ENCODE results near the gene RNF225. TPM values are rescaled to one million over a fixed set of nuclear protein-coding genes. Genes with fewer than 3 reads are reported as not detected.
"Not testable (repeated sequence)": the region's sequence is repeated elsewhere in the genome, so short reads cannot be mapped to it uniquely, and the experiment has no call there.

The RNF225 gene
- total RNA-seq, 4 donors from 2014 or later = 0.33 TPM; not detected in 3

DNA sequence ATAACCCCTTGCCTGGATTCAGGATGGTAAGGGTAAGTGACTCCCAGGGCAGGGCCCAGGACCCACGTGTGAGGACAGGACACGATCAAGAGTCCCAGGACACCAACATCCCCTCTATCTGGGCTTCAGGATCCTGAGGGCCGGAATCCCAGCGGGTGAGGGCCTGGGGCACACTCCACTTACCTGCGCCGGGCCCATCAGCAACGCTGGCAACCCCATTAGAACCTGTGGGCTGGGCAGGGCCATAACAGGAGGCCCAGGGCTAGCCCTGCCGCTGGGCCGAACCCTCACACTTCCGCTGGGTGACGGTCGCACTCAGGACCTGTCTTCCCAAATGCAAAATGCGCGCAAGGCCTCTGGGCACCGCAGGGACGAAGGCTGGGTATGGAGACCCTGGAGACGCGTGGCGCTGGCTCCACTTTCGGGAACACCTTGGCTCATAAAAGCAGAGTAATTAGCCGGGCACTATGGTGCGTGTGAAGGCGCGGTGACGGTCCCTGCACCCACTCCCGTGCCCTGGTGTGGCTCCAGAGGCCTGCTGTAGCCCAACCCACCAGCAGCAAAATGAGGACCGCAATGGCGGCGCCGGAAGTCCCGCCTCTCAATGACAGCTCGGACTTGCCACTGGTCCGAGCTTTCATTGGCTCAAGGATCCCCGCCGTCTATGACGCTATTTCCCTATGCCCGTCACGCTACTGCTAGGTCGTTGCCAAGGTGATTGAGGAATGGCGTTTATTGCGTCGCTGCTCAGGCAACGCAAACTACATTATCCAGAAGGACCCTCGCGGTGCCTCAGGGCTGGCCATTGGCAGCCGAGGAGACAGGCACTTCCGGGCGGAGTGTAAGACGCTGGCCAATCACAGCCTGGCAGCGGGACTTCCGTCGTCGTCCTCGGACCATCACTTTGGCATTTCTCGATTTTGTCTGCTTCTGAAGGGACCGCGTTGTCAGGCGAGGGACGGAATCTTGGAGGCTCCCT is 44.4 kb downstream of the RNF225 start, which contains the start of gene ZNF132:
TSS of gene ZNF132 (minus strand) at position 578 of the 979 bp plus-strand sequence. CDS start at position 246, 332 bp downstream.
- DNase-seq = peak; percentile 98 to 99
- Histone ChIP-seq H3K9me3 (peaks cover 6% of the 10 kb centered on the region), H3K27me3 (no peaks in the 10 kb centered on the region), H3K27ac (peak within 1 kb of the TSS; percentile 23 to 65 (median 54)), H3K36me3 (peaks cover 24 to 30% of the 10 kb centered on the region in 2 donors), H3K4me1 (peaks cover 15% of the 10 kb centered on the region in 2 donors), H3K4me3 (replicated peaks in 1 of 3) (peak within 1 kb of the TSS; percentile 59 to 68 (median 67))
- TF ChIP-seq POLR2A (IDR thresholded peaks at IDR 0.05) = peak in 1 of 2 donors; percentile 70
- TF ChIP-seq, protein P1, sequence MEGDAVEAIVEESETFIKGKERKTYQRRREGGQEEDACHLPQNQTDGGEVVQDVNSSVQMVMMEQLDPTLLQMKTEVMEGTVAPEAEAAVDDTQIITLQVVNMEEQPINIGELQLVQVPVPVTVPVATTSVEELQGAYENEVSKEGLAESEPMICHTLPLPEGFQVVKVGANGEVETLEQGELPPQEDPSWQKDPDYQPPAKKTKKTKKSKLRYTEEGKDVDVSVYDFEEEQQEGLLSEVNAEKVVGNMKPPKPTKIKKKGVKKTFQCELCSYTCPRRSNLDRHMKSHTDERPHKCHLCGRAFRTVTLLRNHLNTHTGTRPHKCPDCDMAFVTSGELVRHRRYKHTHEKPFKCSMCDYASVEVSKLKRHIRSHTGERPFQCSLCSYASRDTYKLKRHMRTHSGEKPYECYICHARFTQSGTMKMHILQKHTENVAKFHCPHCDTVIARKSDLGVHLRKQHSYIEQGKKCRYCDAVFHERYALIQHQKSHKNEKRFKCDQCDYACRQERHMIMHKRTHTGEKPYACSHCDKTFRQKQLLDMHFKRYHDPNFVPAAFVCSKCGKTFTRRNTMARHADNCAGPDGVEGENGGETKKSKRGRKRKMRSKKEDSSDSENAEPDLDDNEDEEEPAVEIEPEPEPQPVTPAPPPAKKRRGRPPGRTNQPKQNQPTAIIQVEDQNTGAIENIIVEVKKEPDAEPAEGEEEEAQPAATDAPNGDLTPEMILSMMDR (IDR thresholded peaks at IDR 0.05) = no peak
- intact Hi-C loops (cut with DNase I) = no loop called here
- WGBS, 2 donors = 1 to 3% methylated on average over 17 to 47 of the region's 59 CpGs

DNA sequence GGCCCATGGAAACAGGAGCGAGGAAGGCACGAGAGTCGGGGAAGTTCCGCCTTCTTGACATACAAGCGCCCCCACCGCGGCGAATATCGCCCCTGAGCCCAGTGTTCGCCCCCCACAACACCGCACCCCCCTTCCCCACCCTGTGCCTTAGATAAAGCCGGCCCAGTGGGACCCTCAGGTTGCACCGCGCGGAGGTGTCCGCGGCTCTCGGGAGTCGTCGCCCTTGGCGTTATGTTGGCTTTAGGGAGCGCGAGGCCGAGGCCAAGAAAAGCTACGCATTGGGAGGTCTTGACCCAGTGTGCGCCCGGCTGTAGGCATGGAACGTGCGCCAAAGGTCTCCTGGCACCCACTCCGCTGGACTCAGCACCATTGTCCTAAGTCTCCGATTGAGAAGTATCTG is 45.1 kb downstream of the RNF225 start:
- Histone ChIP-seq H3K36me3 (peaks cover 17 to 23% of the 10 kb centered on the region in 2 donors), H3K27ac (peak overlapping the region in 2 of 3 donors; percentile 52 to 54), H3K4me1 (peaks cover 15% of the 10 kb centered on the region in 2 donors), H3K27me3 (no peaks in the 10 kb centered on the region), H3K4me3 (replicated peaks in 1 of 3) (peak overlapping the region; percentile 1 to 67 (median 41)), H3K9me3 (peaks cover 5% of the 10 kb centered on the region)
- 13 to 29% methylated on average over 14 of the region's 31 CpGs for WGBS, 2 donors
- TF ChIP-seq, protein P1 (IDR thresholded peaks at IDR 0.05) = no peak
- TF ChIP-seq POLR2A (IDR thresholded peaks at IDR 0.05) = no peak
- intact Hi-C loops (cut with DNase I) = no loop called here
- DNase-seq = no peak

DNA sequence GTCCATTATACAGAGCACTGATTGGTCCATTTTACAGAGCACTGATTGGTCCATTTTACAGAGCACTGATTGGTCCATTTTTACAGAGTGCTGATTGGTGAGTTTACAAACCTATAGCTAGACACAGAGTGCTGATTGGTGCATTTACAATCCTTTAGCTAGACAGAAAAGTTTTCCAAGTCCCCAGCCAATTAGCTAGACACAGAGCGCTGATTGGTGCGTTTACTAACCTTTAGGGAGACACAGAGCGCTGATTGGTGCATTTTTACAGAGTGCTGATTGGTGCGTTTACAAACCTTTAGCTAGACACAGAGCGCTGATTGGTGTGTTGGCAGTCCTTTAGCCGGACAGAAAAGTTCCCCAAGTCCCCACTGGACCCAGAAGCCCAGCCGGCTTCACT is 47.5 kb downstream of the RNF225 start:
- DNase-seq; H3K36me3 ChIP-seq; H3K9me3 ChIP-seq; H3K4me3 ChIP-seq (replicated peaks in 1 of 3); intact Hi-C loops (cut with DNase I); H3K27ac ChIP-seq; H3K27me3 ChIP-seq: not testable (repeated sequence)
- WGBS, 2 donors = 79 to 83% methylated on average over 7 of the region's 7 CpGs
- peaks cover 15% of the 10 kb centered on the region in 2 donors for H3K4me1 ChIP-seq

Small RNAs within 50 kb of the gene (microRNA-seq; reads per million reads assigned to microRNA genes)
- gene MIR4754 = 1.1 reads per million

Small RNAs within 50 kb of the gene (small RNA-seq; reads per million reads assigned to genes)
- not detected for gene MIR4754
- gene RNA5SP473 = 0.38 reads per million

Other genes starting within 250 kb of the RNF225 start
- gene ZNF329, start 244.9 kb upstream of the RNF225 start, total RNA-seq = 10 to 100 TPM; 15.6 to 20.6 (median 17.6) TPM
- 10 to 100 TPM; 43.0 to 75.3 (median 49.9) TPM for gene ZNF274, start 212.6 kb upstream of the RNF225 start, total RNA-seq
- 100 to 1,000 TPM in 1 of 4 donors, 10 to 100 TPM in 3; 64.7 to 103 (median 76.5) TPM for gene ZNF544, start 166.7 kb upstream of the RNF225 start, total RNA-seq
- gene ZNF8, start 116.7 kb upstream of the RNF225 start, total RNA-seq = 10 to 100 TPM in 3 of 4 donors, 1 to 10 TPM in 1; 9.7 to 14.7 (median 10.3) TPM
- 10 to 100 TPM; 56.3 to 87.2 (median 64.5) TPM for gene ERVK3-1, start 90.3 kb upstream of the RNF225 start, total RNA-seq
- 1 to 10 TPM; 3.0 to 4.5 (median 4.2) TPM for gene ZSCAN22, start 68.7 kb upstream of the RNF225 start, total RNA-seq
- gene A1BG, start 42.2 kb upstream of the RNF225 start, total RNA-seq = 10 to 100 TPM in 1 of 4 donors, 1 to 10 TPM in 2, under 1 TPM in 1; 0.50 to 14.9 (median 3.4) TPM
- 10 to 100 TPM in 1 of 4 donors, 1 to 10 TPM in 3; 7.1 to 16.2 (median 8.1) TPM for gene ZNF497, start 32.9 kb upstream of the RNF225 start, total RNA-seq
- gene ZNF837, start 14.6 kb upstream of the RNF225 start, total RNA-seq = 10 to 100 TPM in 3 of 4 donors, 1 to 10 TPM in 1; 6.3 to 16.4 (median 15.1) TPM
- gene RPS5, start 8.4 kb upstream of the RNF225 start, total RNA-seq = 1,000 to 10,000 TPM; 1,209 to 2,449 (median 1,340) TPM
- gene ZNF584, start 13.0 kb downstream of the RNF225 start, total RNA-seq = 10 to 100 TPM; 10.1 to 31.1 (median 23.1) TPM
- 10 to 100 TPM; 13.3 to 24.3 (median 16.2) TPM for gene ZNF132, start 44.5 kb downstream of the RNF225 start, total RNA-seq
- gene ZNF324B, start 56.0 kb downstream of the RNF225 start, total RNA-seq = 10 to 100 TPM; 10.6 to 16.8 (median 13.4) TPM
- 10 to 100 TPM; 27.0 to 41.7 (median 32.2) TPM for gene ZNF324, start 71.4 kb downstream of the RNF225 start, total RNA-seq
- 10 to 100 TPM; 15.2 to 30.0 (median 25.6) TPM for gene ZNF446, start 80.7 kb downstream of the RNF225 start, total RNA-seq
- 10 to 100 TPM; 10.6 to 22.4 (median 17.7) TPM for gene SLC27A5, start 116.3 kb downstream of the RNF225 start, total RNA-seq
- 10 to 100 TPM in 1 of 4 donors, 1 to 10 TPM in 3; 6.9 to 17.7 (median 8.5) TPM for gene ZBTB45, start 124.2 kb downstream of the RNF225 start, total RNA-seq
- gene TRIM28, start 148.4 kb downstream of the RNF225 start, total RNA-seq = 100 to 1,000 TPM; 195 to 237 (median 218) TPM
- 100 to 1,000 TPM; 123 to 155 (median 148) TPM for gene CHMP2A, start 159.4 kb downstream of the RNF225 start, total RNA-seq
- 10 to 100 TPM; 17.2 to 28.5 (median 20.3) TPM for gene UBE2M, start 163.0 kb downstream of the RNF225 start, total RNA-seq
- 10 to 100 TPM; 55.0 to 82.7 (median 70.5) TPM for gene MZF1, start 177.7 kb downstream of the RNF225 start, total RNA-seq

All from thyroid gland (tissue), 4 donors.